HUES48 (cell line): ENCODE results near the gene RAB6B.

ENCODE experiments used
- H3K27ac ChIP-seq: one replicate; pipeline ENCODE4 v1.7.0; 2013; ENCODE audit warnings: low read depth, low read length, inconsistent platforms
- H3K27me3 ChIP-seq: 2 replicates; pipeline ENCODE4 v1.6.1; 2013; ENCODE audit warnings: mild to moderate bottlenecking, low read length; ENCODE audit not compliant: control insufficient read depth, insufficient read depth
- H3K36me3 ChIP-seq: 2 replicates; pipeline ENCODE4 v1.6.1; 2013; ENCODE audit warnings: low read length; ENCODE audit not compliant: control insufficient read depth, insufficient read depth
- H3K4me1 ChIP-seq: 2 replicates; pipeline ENCODE4 v1.6.1; 2013; ENCODE audit warnings: mild to moderate bottlenecking, low read length; ENCODE audit not compliant: control insufficient read depth, insufficient read depth
- H3K4me3 ChIP-seq: 2 replicates; pipeline ENCODE4 v1.5.1; 2013; ENCODE audit warnings: mild to moderate bottlenecking, low read depth, low read length
- H3K9ac ChIP-seq: 2 replicates; pipeline ENCODE4 v1.6.1; 2013; ENCODE audit warnings: mild to moderate bottlenecking, low read depth, low read length, moderate library complexity
- H3K9me3 ChIP-seq: 2 replicates; pipeline ENCODE4 v1.6.1; 2013; ENCODE audit warnings: low read length; ENCODE audit not compliant: control insufficient read depth, insufficient read depth

The RAB6B gene

GRCh38 chr3:133937061-133937686 lies 41.5 kb upstream of the RAB6B start:
- H3K4me1 ChIP-seq = peaks cover 4% of the 10 kb centered on the region
- H3K27me3 ChIP-seq = no peaks in the 10 kb centered on the region

GRCh38 chr3:133935843-133936769 lies 40.4 kb upstream of the RAB6B start:
- Histone ChIP-seq H3K36me3 (no peaks in the 10 kb centered on the region), H3K9ac (no peak overlapping the region), H3K4me1 (no peaks in the 10 kb centered on the region), H3K27ac (no peak overlapping the region), H3K27me3 (no peaks in the 10 kb centered on the region), H3K9me3 (no peaks in the 10 kb centered on the region), H3K4me3 (no peak overlapping the region)

More at GRCh38 chr3:133937061-133937686, 41.5 kb upstream of the RAB6B start:
- no peaks in the 10 kb centered on the region for H3K36me3 ChIP-seq
- no peak overlapping the region for H3K9ac ChIP-seq
- no peak overlapping the region for H3K4me3 ChIP-seq
- H3K9me3 ChIP-seq = no peaks in the 10 kb centered on the region
- H3K27ac ChIP-seq = no peak overlapping the region

- H3K27me3 ChIP-seq = no peaks in the 10 kb centered on the region
- H3K4me1 ChIP-seq = no peaks in the 10 kb centered on the region
- no peak overlapping the region for H3K27ac ChIP-seq
- H3K36me3 ChIP-seq = no peaks in the 10 kb centered on the region
- no peak overlapping the region for H3K9ac ChIP-seq
- H3K4me3 ChIP-seq = no peak overlapping the region
- H3K9me3 ChIP-seq = no peaks in the 10 kb centered on the region
Observed at GRCh38 chr3:133934996-133935842, 39.5 kb upstream of the RAB6B start.

GRCh38 chr3:133934073-133934970 lies 38.6 kb upstream of the RAB6B start:
- Histone ChIP-seq H3K27ac (no peak overlapping the region), H3K27me3 (no peaks in the 10 kb centered on the region), H3K4me1 (no peaks in the 10 kb centered on the region), H3K9me3 (no peaks in the 10 kb centered on the region), H3K4me3 (no peak overlapping the region), H3K36me3 (no peaks in the 10 kb centered on the region), H3K9ac (no peak overlapping the region)

- H3K4me3 ChIP-seq = no peak overlapping the region
- no peak overlapping the region for H3K9ac ChIP-seq
- no peaks in the 10 kb centered on the region for H3K36me3 ChIP-seq
- no peaks in the 10 kb centered on the region for H3K4me1 ChIP-seq
- peaks cover 4% of the 10 kb centered on the region for H3K27me3 ChIP-seq
- H3K9me3 ChIP-seq = no peaks in the 10 kb centered on the region
- H3K27ac ChIP-seq = no peak overlapping the region
Observed at GRCh38 chr3:133933097-133934024, 37.7 kb upstream of the RAB6B start.

GRCh38 chr3:133932009-133932408 lies 36.3 kb upstream of the RAB6B start:
- H3K9me3 ChIP-seq = no peaks in the 10 kb centered on the region
- peaks cover 12% of the 10 kb centered on the region for H3K27me3 ChIP-seq
- H3K4me3 ChIP-seq = no peak overlapping the region
- H3K36me3 ChIP-seq = no peaks in the 10 kb centered on the region
- no peak overlapping the region for H3K9ac ChIP-seq
- H3K4me1 ChIP-seq = peaks cover 7% of the 10 kb centered on the region
- H3K27ac ChIP-seq = no peak overlapping the region

- no peak overlapping the region for H3K9ac ChIP-seq
- no peaks in the 10 kb centered on the region for H3K9me3 ChIP-seq
- no peaks in the 10 kb centered on the region for H3K36me3 ChIP-seq
- H3K4me1 ChIP-seq = peaks cover 14% of the 10 kb centered on the region
- no peak overlapping the region for H3K27ac ChIP-seq
- peaks cover 12% of the 10 kb centered on the region for H3K27me3 ChIP-seq
- H3K4me3 ChIP-seq = no peak overlapping the region
Observed at GRCh38 chr3:133931084-133931483, 35.4 kb upstream of the RAB6B start.

- H3K9ac ChIP-seq = no peak overlapping the region
- H3K4me1 ChIP-seq = peaks cover 14% of the 10 kb centered on the region
- H3K9me3 ChIP-seq = no peaks in the 10 kb centered on the region
- H3K4me3 ChIP-seq = no peak overlapping the region
- H3K27me3 ChIP-seq = peaks cover 12% of the 10 kb centered on the region
- no peaks in the 10 kb centered on the region for H3K36me3 ChIP-seq
- no peak overlapping the region for H3K27ac ChIP-seq
Observed at GRCh38 chr3:133930341-133930933, 34.8 kb upstream of the RAB6B start.

GRCh38 chr3:133928903-133929607 lies 33.4 kb upstream of the RAB6B start:
- peaks cover 14% of the 10 kb centered on the region for H3K4me1 ChIP-seq
- H3K36me3 ChIP-seq = no peaks in the 10 kb centered on the region
- no peak overlapping the region for H3K4me3 ChIP-seq
- H3K9ac ChIP-seq = no peak overlapping the region
- H3K27ac ChIP-seq = no peak overlapping the region
- H3K9me3 ChIP-seq = no peaks in the 10 kb centered on the region
- H3K27me3 ChIP-seq = peaks cover 12% of the 10 kb centered on the region
